ENCODE data around the gene ZNF835. TPM values are rescaled to one million over a fixed set of nuclear protein-coding genes. Genes with fewer than 3 reads are reported as not detected.

The ZNF835 gene
- total RNA-seq, 1 experiment from 2014 or later: not detected

DNA sequence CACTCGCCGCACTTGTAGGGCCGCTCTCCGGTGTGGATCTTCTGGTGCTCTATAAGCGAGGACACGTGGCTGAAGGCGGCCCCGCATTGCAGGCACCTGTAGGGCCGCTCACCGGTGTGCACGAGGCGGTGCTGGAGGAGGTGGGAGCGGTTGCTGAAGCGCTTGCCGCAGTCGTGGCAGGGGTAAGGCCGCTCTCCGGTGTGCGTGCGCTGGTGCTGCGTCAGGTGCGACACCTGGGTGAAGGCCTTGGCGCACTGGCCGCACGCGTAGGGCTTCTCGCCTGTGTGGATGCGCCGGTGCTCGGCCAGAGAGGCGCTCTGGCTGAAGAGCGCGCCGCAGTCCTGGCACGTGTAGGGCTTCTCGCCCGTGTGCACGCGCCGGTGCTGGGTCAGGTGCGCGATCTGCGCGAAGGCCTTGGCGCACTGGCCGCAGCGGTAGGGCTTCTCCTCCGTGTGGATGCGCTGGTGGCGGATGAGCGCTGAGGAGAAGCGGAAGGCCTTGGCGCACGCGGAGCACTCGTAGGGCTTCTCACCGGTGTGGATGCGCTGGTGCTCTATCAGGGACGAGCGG lies 7.5 kb downstream of the ZNF835 start:
- DNase-seq (ENCODE audit: low read depth): no peak

DNA sequence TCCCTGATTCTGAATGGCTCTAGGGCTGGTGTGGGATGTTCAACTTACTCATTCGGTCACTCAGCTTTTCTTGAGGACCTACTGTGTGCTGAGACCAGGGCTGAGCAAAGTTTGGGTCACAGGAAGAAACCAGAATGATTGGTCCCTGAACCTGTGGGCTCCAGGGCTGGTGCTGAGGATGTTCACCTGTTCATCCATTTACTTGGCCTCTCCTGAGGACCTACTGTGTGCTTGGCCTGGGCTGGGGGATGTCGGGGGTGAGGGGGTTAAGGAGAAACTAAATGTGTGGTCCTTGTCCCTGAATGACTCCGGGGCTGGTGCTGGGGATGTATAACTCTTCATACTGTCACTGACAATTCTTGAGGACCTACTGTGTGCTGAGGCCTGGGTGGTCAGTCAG lies 10.3 kb downstream of the ZNF835 start:
- no peak for DNase-seq (ENCODE audit: low read depth)

DNA sequence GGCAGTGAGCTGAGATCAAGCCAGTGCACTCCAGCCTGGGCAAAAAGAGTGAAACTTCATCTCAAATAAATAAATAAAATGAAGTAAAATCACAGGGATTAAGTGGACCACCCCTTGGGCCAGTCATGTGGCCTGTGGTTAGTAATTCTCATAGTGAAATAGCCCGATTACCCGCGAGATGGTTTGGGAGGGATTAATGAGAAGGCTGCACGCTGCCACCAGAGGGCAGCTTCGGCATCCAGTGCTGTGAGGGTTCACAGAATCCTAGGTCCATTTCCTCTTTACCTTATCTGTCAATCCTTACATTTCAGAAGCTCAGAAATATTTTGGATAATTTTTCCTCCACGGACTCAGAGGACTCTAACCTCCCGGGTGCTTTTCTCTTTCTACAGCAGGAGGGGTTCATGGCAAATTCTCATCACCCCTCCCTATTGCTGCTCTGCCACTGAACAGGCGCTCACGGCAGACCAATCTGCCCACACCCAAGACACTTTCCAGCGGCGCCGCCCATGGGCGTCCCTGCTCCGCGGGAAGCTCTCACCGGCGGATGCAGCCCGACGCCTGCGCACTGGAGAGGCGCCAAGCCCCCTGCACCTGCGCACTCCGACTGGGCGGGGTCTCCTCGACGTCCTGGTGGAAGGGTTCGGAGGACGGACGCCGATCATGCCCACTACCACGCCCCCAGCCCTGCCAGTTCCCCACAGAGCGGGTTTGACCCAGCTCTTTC lies 11.0 kb downstream of the ZNF835 start:
- DNase-seq (ENCODE audit: low read depth): no peak

DNA sequence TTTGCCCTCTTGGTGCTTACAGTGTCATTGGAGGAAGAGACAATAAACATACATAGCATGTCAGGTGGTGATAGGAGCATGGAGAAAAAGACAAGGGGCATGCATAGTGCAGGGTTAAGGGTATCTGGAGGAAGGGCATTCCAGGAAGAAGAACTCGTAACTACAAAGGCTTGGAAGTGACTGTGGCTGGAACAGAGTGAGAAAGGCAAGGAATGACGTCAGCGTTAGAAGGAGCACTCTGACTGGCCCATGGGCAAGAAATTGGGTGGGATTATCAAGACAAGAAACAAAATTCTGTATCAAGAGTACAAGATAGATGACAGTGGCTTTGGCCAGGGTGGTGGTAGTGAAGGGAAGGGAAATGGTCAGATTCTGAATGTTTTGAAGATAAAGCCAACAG lies 17.4 kb downstream of the ZNF835 start:
- no peak for DNase-seq (ENCODE audit: low read depth)

DNA sequence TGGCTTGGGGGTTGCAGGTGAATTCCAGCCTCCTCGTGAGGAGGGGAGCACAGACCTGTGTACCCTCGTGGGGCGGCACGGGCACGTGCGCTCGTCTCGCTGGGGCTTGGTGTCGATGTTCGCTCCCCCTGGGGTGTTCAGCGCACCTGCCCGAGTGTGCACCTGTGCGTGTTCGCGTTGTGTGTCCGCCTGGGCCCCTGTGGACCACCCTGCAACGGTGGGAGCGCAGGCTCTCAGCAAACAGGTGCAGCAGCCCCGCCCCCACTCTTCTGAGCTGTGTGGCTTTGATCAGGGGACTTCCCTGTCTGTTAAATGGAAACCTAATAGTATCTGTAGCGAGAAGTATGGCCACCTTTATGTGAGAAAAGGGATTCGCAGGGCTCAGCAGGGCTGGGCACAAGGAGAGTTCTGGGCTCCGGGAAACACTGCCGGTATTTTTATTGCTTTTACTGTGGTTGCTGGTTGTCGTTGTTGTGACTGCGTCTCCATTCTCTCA lies 28.0 kb downstream of the ZNF835 start:
- DNase-seq (ENCODE audit: low read depth): no peak

DNA sequence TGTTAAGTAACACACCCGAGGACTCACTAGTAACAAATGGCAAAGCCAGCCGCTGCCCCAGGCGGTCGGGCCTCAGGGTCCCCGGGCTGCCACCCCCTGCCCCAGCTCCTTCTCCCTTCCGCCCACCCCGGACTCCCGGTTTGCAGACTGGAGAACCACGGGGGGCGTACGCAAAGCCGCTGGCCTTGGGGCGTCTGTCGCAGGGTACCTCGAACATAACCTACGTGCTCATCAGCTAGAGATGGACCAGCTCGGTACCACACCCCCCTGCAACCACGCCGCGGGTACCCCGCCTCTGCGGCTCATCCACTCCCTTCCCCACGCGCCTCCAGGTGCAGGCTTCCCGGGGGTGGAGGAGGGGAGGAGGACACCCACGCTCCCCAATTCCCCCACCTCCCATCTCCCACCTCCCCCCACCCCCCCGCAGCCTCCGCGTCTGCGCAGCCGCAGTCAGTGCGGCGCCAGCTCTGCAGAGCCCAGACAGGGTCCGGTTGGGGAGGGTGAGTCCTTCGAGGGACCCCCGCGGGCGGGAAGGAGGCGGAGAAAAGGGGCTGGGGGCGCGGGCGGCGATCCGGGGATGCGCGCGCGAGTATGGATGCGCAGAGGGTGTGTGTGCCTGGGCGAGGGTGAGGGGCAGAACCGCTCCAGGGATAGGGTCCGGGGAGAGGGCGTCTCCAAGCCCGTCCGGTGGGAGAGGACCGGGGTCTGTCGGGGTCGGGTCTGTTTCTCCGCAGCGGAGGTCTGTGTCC lies 28.7 kb downstream of the ZNF835 start, which contains the start of gene SMIM17:
Gene SMIM17 (plus strand): TSS at position 449 of the 749 bp plus-strand sequence. CDS start 2,509 bp downstream, outside the sequence.
- DNase-seq (ENCODE audit: low read depth): no peak

DNA sequence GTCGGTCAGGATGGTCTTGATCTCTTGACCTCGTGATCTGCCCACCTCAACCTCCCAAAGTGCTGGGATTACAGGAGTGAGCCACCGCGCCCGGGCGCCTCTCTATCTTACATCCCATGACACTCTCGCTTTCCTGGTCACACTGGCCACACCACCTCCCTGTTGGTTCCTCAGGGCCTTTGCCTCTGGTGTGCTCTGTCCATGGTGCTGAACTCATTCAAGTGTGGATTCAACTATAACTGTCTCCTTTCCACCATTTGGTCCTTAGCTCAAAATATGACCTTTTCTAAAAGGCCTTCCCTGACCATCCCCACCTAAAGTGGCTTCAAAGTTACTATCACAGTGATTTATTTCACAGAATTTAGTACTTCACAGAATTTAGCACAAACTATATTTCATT lies 32.3 kb downstream of the ZNF835 start:
- peak; percentile 8 for DNase-seq (ENCODE audit: low read depth)

DNA sequence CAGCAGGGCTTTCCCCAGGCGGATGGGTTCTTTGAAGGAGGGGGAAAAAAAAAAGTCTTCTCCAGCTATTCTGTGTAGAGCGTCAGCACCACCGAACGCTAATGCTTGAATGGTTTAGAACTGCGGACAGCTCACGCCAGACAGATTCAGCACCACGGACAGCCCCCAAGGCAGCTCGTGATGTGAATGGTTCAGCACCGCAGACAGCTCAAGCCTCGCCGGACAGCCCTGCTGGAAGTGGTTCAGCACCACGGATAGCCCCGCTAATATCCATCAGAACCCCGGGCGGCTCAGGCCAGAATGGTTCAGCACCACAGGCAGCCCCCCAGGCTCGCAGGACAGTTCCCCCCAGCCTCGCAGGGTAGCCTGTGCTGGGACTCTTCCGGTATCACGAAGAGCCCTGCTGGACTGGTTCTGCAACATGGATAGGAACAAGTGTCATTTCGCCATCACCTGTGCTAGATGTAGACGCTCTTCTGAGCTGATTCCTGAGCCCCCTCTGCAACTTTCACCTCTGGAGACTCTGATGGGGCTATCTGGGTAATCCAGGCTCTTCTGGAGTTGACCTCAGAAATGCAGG lies 33.5 kb downstream of the ZNF835 start:
- DNase-seq (ENCODE audit: low read depth): peak; percentile 58

DNA sequence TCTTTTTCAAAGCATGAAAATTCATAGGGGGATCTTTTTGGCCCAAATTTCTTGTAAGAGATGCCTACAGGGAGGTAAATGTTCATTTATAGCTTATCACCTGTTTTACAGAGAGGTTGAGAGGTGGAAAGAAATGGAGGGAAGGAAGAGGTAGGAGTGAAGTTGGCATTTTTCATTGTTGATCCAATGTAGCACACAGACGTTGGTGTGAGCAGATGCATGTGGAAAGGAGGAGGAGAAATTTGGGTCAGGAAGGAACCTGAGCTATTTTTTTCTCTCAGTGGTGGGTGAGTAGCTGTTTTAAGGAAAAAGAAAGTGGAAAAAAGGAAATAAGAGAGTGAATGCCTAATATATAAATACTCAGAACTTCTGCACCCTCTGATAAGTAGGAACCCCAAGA lies 38.5 kb downstream of the ZNF835 start:
- DNase-seq (ENCODE audit: low read depth): no peak

DNA sequence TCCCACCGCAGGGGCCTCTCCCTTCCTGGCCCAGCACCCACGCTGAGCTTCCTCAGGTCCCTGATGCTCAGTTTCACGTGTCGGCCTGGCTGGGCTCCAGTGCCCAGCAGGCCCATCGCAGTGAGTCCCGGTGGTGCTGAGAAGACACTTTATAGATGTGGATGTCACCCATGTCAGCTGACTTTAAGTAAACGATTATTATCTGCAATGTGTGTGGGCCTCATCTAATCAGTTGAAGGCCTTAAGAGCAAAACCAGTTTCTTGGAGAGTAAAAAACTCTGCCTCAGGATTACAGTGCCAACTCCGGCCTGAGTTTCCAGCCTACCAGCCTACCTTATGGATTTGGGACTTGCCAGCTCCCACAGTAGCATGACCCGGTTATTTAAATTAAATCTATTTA lies 45.8 kb downstream of the ZNF835 start:
- DNase-seq (ENCODE audit: low read depth): no peak

DNA sequence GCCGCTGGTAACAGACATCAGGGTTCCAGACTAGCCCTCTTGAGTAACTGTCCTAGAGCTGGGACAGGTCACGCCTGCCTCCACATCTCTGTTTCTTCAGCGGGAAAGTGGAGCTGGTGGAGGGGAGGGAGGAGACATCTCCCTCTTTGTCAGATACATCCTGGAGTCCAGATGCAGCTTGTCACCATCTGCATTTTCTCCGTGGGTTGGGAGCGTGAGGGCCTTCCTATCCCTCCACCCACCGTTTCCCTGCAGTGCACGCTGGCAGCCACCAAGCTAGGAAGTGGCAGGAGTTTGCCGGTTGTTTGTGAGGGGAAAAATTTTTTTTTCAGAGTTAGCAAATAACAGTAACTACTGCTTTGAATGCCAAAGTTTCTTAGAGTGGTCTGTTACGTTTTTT lies 48.6 kb downstream of the ZNF835 start:
- DNase-seq (ENCODE audit: low read depth): no peak

DNA sequence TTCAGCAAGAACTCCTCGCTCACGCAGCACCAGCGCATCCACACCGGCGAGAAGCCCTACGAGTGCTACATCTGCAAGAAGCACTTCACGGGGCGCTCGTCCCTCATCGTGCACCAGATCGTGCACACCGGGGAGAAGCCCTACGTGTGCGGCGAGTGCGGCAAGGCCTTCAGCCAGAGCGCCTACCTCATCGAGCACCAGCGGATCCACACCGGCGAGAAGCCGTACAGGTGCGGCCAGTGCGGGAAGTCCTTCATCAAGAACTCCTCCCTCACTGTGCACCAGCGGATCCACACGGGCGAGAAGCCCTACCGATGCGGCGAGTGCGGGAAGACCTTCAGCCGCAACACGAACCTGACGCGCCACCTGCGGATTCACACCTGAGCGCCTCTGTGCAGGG lies 49.2 kb downstream of the ZNF835 start:
- DNase-seq (ENCODE audit: low read depth): no peak

DNA sequence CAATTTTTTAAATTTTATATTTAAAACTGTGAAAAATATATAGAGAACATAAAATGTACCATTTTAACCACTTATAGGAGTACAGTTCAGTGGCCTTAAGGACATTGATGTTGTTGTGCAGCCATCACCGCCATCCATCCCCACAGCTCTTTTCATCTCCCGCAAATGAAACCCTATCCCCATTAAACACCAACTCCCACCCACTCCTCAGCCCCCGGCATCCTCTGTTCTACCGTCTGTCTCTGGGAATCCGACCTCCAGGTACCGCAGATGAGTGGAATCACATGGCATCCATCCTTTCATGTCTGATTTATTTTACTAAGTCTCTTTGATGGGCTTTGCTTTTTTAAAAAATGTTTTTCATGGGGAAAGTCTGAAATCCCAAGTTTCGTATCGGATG lies 52.4 kb downstream of the ZNF835 start:
- no peak for DNase-seq (ENCODE audit: low read depth)

DNA sequence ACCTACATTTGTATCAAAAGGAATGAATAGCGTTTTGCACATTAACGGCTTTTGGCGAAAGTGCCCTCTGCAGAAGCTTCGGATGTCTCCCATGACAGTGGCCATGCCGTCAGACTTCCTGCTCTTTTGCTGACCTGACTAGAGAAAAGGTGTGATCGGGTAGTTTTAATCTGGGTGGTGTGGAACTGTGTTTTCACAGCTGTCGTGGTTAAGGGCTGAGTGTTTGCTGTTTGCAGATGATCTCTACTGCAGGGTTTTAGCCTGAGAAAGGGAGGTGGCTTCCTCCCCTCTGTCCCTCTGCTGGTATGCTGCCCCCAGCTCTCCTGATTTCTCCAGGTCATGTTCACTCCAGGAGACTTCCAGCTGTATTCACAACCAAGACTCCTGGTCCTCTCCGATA lies 54.0 kb downstream of the ZNF835 start:
- peak; percentile 56 for DNase-seq (ENCODE audit: low read depth)

DNA sequence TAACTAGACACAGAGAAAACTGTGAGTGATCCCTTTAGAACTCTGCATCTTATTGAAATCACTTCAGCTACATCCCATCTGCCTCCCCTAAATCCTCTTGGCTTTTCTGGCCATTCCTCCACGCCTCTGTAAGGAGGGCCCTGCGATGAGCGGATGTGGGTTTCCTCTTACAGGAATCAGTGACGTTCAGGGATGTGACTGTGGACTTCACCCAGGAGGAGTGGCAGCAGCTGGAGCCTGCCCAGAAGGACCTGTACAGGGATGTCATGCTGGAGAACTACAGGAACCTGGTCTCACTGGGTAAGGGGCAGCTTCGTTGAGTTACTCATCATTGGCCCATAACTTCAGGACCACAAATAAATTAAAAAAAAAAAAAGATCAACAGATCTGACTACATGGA lies 57.9 kb downstream of the ZNF835 start:
- DNase-seq (ENCODE audit: low read depth): no peak

DNA sequence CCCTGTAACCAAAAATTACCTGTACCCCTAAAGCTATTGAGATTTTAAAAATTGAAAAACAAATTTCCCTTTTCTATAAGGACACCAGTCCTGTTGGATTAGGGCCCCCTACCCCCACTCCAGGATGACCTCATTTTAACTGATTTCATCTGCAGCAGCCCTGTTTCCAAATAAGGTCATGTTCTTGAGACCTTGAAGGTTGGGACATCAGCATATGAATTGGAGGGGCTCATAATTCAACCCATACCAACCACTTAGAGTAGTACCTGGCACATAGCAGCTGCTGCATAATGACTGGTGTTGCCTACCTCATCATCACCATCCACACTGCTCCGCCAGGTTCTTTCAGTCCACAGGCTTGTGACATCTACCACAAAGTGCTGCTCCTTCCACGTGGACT lies 58.8 kb downstream of the ZNF835 start:
- DNase-seq (ENCODE audit: low read depth): no peak

Other genes with a start within 250 kb of the ZNF835 start
- 3.1 and 4.8 TPM in 2 replicates for gene ZNF667, start 194.4 kb downstream of the ZNF835 start, total RNA-seq (2014; rRNA removed)
- 0.83 and 1.6 TPM in 2 replicates for gene ZNF471, start 163.9 kb downstream of the ZNF835 start, total RNA-seq (2014; rRNA removed)
- gene ZFP28, start 132.8 kb downstream of the ZNF835 start, total RNA-seq (2014; rRNA removed): 3.2 and 4.9 TPM in 2 replicates
- 1.8 and 2.5 TPM in 2 replicates for gene ZNF470, start 104.3 kb downstream of the ZNF835 start, total RNA-seq (2014; rRNA removed)
- gene ZNF71, start 76.5 kb downstream of the ZNF835 start, total RNA-seq (2014; rRNA removed): 9.4 and 10.8 TPM in 2 replicates
- 0.11 and 0.13 TPM in 2 replicates for gene SMIM17, start 28.6 kb downstream of the ZNF835 start, total RNA-seq (2014; rRNA removed)
- gene PEG3, start 169.0 kb upstream of the ZNF835 start, total RNA-seq (2014; rRNA removed): not detected in 2 replicates
- gene ZIM2, start 169.0 kb upstream of the ZNF835 start, total RNA-seq (2014; rRNA removed): not detected in 2 replicates